MM.1S (cell line): ENCODE measurements around the gene ADM5.

Experiments used
- DNase-seq: peaks from one replicate; pipeline ENCODE4 v3.0.0-alpha.2; 2015
- H2AFZ ChIP-seq: fragments of 300-600 bp; sonication (generic); 2 replicates; pipeline ENCODE4 v1.6.0; 2016; ENCODE audit warnings: antibody characterized with exemption, low read length
- H3F3A ChIP-seq: fragments of 300-600 bp; sonication (generic); 2 replicates; pipeline ENCODE4 v1.6.1; 2016; ENCODE audit warnings: mild to moderate bottlenecking, antibody characterized with exemption, low read length, moderate library complexity, mixed read lengths; ENCODE audit not compliant: insufficient read depth
- H3K27ac ChIP-seq: fragments of 300-600 bp; sonication (generic); 2 replicates; pipeline ENCODE4 v1.5.1; 2016; ENCODE audit warnings: mild to moderate bottlenecking, low read length
- H3K27me3 ChIP-seq: fragments of 300-600 bp; sonication (generic); replicated peaks from 2 replicates; pipeline ENCODE4 v1.6.0; 2016; ENCODE audit warnings: low read length; ENCODE audit not compliant: insufficient read depth
- H3K36me3 ChIP-seq: fragments of 300-600 bp; sonication (generic); replicated peaks from 2 replicates; pipeline ENCODE4 v1.6.1; 2016; ENCODE audit warnings: mild to moderate bottlenecking, low read length, mixed read lengths; ENCODE audit not compliant: insufficient read depth
- H3K4me1 ChIP-seq: fragments of 300-600 bp; sonication (generic); 2 replicates; pipeline ENCODE4 v1.6.1; 2016; ENCODE audit warnings: low read length, mixed read lengths
- H3K4me2 ChIP-seq: fragments of 300-600 bp; sonication (generic); 2 replicates; pipeline ENCODE4 v1.6.0; 2016; ENCODE audit warnings: low read depth, low read length
- H3K4me3 ChIP-seq: fragments of 300-600 bp; sonication (generic); 2 replicates; pipeline ENCODE4 v1.5.1; 2016; ENCODE audit warnings: low read length, mixed read lengths
- H3K79me2 ChIP-seq: fragments of 300-600 bp; sonication (generic); 2 replicates; pipeline ENCODE4 v1.6.1; 2016; ENCODE audit warnings: mixed run types, low read length, mixed read lengths
- H3K9ac ChIP-seq: fragments of 300-600 bp; sonication (generic); 2 replicates; pipeline ENCODE4 v1.6.1; 2016; ENCODE audit warnings: low read length, mixed read lengths
- H3K9me2 ChIP-seq: fragments of 300-600 bp; sonication (generic); replicated peaks from 2 replicates; pipeline ENCODE4 v1.6.1; 2016; ENCODE audit warnings: mild to moderate bottlenecking, low read length, mixed read lengths; ENCODE audit not compliant: insufficient read depth
- H3K9me3 ChIP-seq: fragments of 300-600 bp; sonication (generic); replicated peaks from 2 replicates; pipeline ENCODE4 v1.6.1; 2016; ENCODE audit warnings: mild to moderate bottlenecking, low read length, mixed read lengths; ENCODE audit not compliant: insufficient read depth
- H4K20me1 ChIP-seq: fragments of 300-600 bp; sonication (generic); 2 replicates; pipeline ENCODE4 v1.6.1; 2016; ENCODE audit warnings: mild to moderate bottlenecking, low read length, moderate library complexity, mixed read lengths; ENCODE audit not compliant: insufficient read depth
- EZH2 ChIP-seq: fragments of 300-600 bp; sonication (generic); optimal IDR thresholded peaks from 2 replicates; pipeline ENCODE3; 2017; ENCODE audit warnings: low read depth, mild to moderate bottlenecking, antibody characterized with exemption, low read length, mixed read lengths
- EZH2phosphoT487 ChIP-seq: fragments of 300-600 bp; sonication (generic); IDR thresholded peaks from 2 replicates; pipeline ENCODE4 v1.6.1; 2018; ENCODE audit warnings: antibody characterized with exemption, low read length
- TF ChIP-seq, protein P1 (sequence below): fragments of 300-600 bp; sonication (generic); IDR thresholded peaks from 2 replicates; pipeline ENCODE4 v1.5.1; 2016; ENCODE audit warnings: antibody characterized with exemption, low read length, mixed read lengths

The ADM5 gene

DNA sequence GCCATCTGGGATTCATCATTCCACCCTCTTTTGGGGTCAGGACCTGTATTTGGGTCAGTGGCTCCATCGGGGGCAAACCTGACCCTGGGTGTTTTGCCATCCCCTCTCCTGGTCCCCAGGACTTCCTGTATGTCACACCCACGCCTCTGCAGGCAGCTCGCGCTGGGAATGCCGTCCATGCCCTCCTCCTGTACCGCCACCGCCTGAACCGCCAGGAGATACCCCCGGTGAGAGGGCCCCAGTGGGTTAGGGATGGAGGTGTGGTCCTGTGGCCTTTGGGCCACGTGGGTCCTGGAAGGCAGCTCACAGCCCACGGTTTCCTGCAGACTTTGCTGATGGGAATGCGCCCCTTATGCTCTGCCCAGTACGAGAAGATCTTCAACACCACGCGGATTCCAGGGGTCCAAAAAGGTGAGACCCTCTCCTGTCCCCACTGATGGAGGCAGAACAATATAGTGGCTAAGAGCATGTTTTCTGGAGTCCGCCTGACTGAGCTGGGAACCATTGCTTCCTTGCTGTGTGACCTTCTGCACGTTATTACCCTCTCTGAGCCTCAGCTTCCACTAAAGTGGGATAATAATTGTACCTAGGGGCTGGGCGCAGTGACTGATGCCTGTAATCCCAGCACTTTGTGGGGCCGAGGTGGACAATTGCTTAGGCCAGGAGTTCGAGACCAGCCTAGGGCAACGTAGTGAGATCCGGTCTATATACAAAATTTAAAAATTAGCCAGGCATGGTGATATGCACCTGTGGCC, 15.7 kb downstream of the ADM5 start:
- Histone ChIP-seq H2AFZ (no peak overlapping the region), H3K4me3 (no peak overlapping the region), H3K79me2 (no peaks in the 10 kb centered on the region), H4K20me1 (no peaks in the 10 kb centered on the region), H3K27me3 (peaks cover 70% of the 10 kb centered on the region), H3K4me1 (no peaks in the 10 kb centered on the region), H3K36me3 (no peaks in the 10 kb centered on the region), H3K9me2 (no peaks in the 10 kb centered on the region), H3F3A (no peaks in the 10 kb centered on the region), H3K9me3 (no peaks in the 10 kb centered on the region), H3K27ac (no peak overlapping the region), H3K9ac (no peak overlapping the region), H3K4me2 (no peak overlapping the region)
- no peak for TF ChIP-seq EZH2phosphoT487
- TF ChIP-seq, protein P1, sequence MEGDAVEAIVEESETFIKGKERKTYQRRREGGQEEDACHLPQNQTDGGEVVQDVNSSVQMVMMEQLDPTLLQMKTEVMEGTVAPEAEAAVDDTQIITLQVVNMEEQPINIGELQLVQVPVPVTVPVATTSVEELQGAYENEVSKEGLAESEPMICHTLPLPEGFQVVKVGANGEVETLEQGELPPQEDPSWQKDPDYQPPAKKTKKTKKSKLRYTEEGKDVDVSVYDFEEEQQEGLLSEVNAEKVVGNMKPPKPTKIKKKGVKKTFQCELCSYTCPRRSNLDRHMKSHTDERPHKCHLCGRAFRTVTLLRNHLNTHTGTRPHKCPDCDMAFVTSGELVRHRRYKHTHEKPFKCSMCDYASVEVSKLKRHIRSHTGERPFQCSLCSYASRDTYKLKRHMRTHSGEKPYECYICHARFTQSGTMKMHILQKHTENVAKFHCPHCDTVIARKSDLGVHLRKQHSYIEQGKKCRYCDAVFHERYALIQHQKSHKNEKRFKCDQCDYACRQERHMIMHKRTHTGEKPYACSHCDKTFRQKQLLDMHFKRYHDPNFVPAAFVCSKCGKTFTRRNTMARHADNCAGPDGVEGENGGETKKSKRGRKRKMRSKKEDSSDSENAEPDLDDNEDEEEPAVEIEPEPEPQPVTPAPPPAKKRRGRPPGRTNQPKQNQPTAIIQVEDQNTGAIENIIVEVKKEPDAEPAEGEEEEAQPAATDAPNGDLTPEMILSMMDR: no peak
- TF ChIP-seq EZH2: no peak
- no peak for DNase-seq

DNA sequence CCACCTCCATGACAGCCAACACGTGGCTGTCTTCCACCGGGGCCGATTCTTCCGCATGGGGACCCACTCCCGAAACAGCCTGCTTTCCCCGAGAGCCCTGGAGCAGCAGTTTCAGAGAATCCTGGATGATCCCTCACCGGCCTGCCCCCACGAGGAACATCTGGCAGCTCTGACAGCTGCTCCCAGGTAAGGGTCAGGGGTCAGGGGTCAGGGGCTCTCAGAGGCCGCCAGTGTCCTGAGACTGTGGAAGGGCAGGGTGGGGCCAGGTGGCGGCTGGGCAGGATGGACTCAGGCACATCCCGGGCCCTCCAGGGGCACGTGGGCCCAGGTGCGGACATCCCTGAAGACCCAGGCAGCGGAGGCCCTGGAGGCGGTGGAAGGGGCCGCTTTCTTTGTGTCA, 16.5 kb downstream of the ADM5 start:
- Histone ChIP-seq H3K9ac (no peak overlapping the region), H3K4me3 (no peak overlapping the region), H2AFZ (no peak overlapping the region), H3K9me2 (no peaks in the 10 kb centered on the region), H3K79me2 (no peaks in the 10 kb centered on the region), H3K4me2 (no peak overlapping the region), H3K36me3 (no peaks in the 10 kb centered on the region), H4K20me1 (no peaks in the 10 kb centered on the region), H3K4me1 (no peaks in the 10 kb centered on the region), H3K27me3 (peaks cover 70% of the 10 kb centered on the region), H3K9me3 (no peaks in the 10 kb centered on the region), H3K27ac (no peak overlapping the region), H3F3A (no peaks in the 10 kb centered on the region)
- no peak for DNase-seq
- no peak for TF ChIP-seq EZH2
- TF ChIP-seq EZH2phosphoT487: no peak
- TF ChIP-seq, protein P1: no peak

DNA sequence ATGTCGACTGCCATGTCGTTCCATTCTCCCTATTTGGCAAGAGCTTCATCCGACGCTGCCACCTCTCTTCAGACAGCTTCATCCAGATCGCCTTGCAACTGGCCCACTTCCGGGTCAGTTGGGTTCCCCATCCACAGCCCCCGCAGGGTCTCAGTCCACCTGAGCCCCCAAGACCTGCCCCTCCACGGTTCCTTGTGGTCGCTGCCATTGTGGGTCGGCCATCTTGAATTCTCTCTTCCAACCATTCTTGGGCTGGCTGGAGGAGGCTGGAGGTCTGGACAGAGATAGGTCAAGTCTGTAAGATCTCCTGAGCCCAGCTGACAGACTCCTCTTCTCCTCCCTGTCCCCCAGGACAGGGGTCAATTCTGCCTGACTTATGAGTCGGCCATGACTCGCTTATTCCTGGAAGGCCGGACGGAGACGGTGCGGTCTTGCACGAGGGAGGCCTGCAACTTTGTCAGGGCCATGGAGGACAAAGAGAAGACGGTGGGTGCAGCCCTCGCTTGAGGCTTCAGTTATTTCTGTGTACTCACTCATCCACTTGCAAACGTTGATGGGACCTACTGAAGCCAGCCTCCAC, 21.1 kb downstream of the ADM5 start:
- no peaks in the 10 kb centered on the region for H3K79me2 ChIP-seq
- H3K4me3 ChIP-seq: no peak overlapping the region
- no peak overlapping the region for H3K9ac ChIP-seq
- no peaks in the 10 kb centered on the region for H3K9me2 ChIP-seq
- TF ChIP-seq EZH2phosphoT487: no peak
- TF ChIP-seq EZH2: no peak
- TF ChIP-seq, protein P1: no peak
- no peak overlapping the region for H2AFZ ChIP-seq
- H3K36me3 ChIP-seq: no peaks in the 10 kb centered on the region
- no peaks in the 10 kb centered on the region for H3K9me3 ChIP-seq
- H4K20me1 ChIP-seq: no peaks in the 10 kb centered on the region
- H3F3A ChIP-seq: no peaks in the 10 kb centered on the region
- no peak overlapping the region for H3K4me2 ChIP-seq
- no peak for DNase-seq
- no peak overlapping the region for H3K27ac ChIP-seq
- peaks cover 52% of the 10 kb centered on the region for H3K27me3 ChIP-seq
- no peaks in the 10 kb centered on the region for H3K4me1 ChIP-seq
